Psoas muscle (tissue), 8 donors: ENCODE measurements around the gene MYO7A. TPM values are rescaled to one million over a fixed set of nuclear protein-coding genes. Genes with fewer than 3 reads are reported as not detected.
"Not testable (repeated sequence)": the region's sequence is repeated elsewhere in the genome, so short reads cannot be mapped to it uniquely, and the experiment has no call there.

Source experiments
- ATAC-seq, 4 donors: fragments of 200-7000 bp; cut with Tn5 transposase; one replicate each; pipeline ENCODE4 v1.9.1; 2020; ENCODE audit warnings: moderate library complexity in 3 of 4, mild to moderate bottlenecking in 2 of 4
- DNase-seq, 2 donors: peaks; one replicate each; pipeline ENCODE4 v3.0.0-alpha.2; 2020
- H3K27ac ChIP-seq: fragments of 200-600 bp; one replicate; pipeline ENCODE4 v1.8.0; 2022
- H3K27me3 ChIP-seq, 3 donors: fragments of 200-600 bp in 1 of 3; one replicate each; pipeline versions ENCODE4 v1.6.1 to v1.8.0; 2013 to 2022; ENCODE audit warnings: low read length in 2 of 3, mild to moderate bottlenecking in 2 of 3, moderate library complexity in 1 of 3; ENCODE audit not compliant: insufficient read depth in 3 of 3
- H3K36me3 ChIP-seq, 2 donors: fragments of 200-600 bp in 1 of 2; one replicate each; pipeline versions ENCODE4 v1.6.1 to v1.8.0; 2013 to 2022; ENCODE audit warnings: low read depth in 1 of 2, mild to moderate bottlenecking in 1 of 2, moderate library complexity in 1 of 2; ENCODE audit not compliant: insufficient read depth in 1 of 2
- H3K4me1 ChIP-seq: fragments of 200-600 bp; one replicate; pipeline ENCODE4 v1.8.0; 2022
- H3K4me3 ChIP-seq: fragments of 200-600 bp; one replicate; pipeline ENCODE4 v1.8.0; 2022; ENCODE audit warnings: mild to moderate bottlenecking
- H3K9me3 ChIP-seq: fragments of 200-600 bp; one replicate; pipeline ENCODE4 v1.8.0; 2022
- CTCF ChIP-seq: fragments of 200-600 bp; IDR thresholded peaks from one replicate; pipeline ENCODE4 v1.8.0; 2022; ENCODE audit warnings: antibody characterized with exemption
- WGBS, 3 donors: extraction: QIAGEN DNeasy Blood & Tissue Kit; methylation state at CpG; one replicate each; pipeline versions ENCODE4 v1.1.6 to v1.1.7; 2013; 5-methylcytosine and 5-hydroxymethylcytosine counted together
- intact Hi-C, 2 donors: fragments of 100-400 bp; cut with DNase I; formaldehyde crosslinking; loops; one replicate each; pipeline versions ENCODE4 v1.11.0 to v1.14.2; 2022
- polyA plus RNA-seq, 3 donors: library from polyadenylated mRNA; stranded (reverse); fragments of 200-250 nt; gene quantifications; one replicate each; pipeline ENCODE4 v1.2.3, GENCODE V29; 2013
- total RNA-seq, 4 donors: library from RNA; stranded (reverse); fragmentation: NEBNext Ultra II Directional in 2 of 4; extraction: Animal tissue kit (Norgen Biotek cat#: 25700) in 2 of 4; gene quantifications; one replicate each; pipeline versions ENCODE4 v1.2.1 to v1.2.4, GENCODE V29; 2021 to 2023
- donor health status: healthy with polysubstance abuse.
- donor health status: DM: no; HTN: no; CAD: no; lungs with moderate emphysema.
- donor health status: Bipolar disorder and iron deficiency.
- donor health status: healthy.
- donor health status: DM: yes; HTN: yes; CAD: no.
- donor health status: DM: no; HTN: no; CAD: no.
- donor health status: DM: no; HTN: no; CAD: no.
- donor health status: DM: yes; HTN: yes; CAD: no.

The MYO7A gene
- total and polyA plus RNA-seq, 7 donors: 0.62 to 3.0 (median 2.3) TPM

GRCh38 chr11:77095551-77096490 is 32.2 kb upstream of the MYO7A start:
- intact Hi-C loops: loop anchor here in 1 of 2 donors (10.0 kb wide), 1 partner anchor 371 kb away; no protein-coding TSS in a partner anchor
- DNase-seq (peak; percentile 8 to 34), ATAC-seq (no peak)
- Histone ChIP-seq H3K4me3 (no peak overlapping the region), H3K36me3 (no peaks in the 10 kb centered on the region), H3K27ac (no peak overlapping the region), H3K9me3 (no peaks in the 10 kb centered on the region), H3K4me1 (no peaks in the 10 kb centered on the region), H3K27me3 (no peaks in the 10 kb centered on the region)
- no peak for TF ChIP-seq CTCF
- 79 to 88% (median 81%) methylated on average over 20 to 21 of the region's 21 CpGs for WGBS, 3 donors

GRCh38 chr11:77096591-77097019 is 31.4 kb upstream of the MYO7A start:
- H3K4me1 ChIP-seq: no peaks in the 10 kb centered on the region
- H3K27me3 ChIP-seq: no peaks in the 10 kb centered on the region
- ATAC-seq: no peak
- no peak for TF ChIP-seq CTCF
- no peaks in the 10 kb centered on the region for H3K36me3 ChIP-seq
- no peaks in the 10 kb centered on the region for H3K9me3 ChIP-seq
- no peak overlapping the region for H3K4me3 ChIP-seq
- peak; percentile 5 to 32 for DNase-seq
- 92 to 93% (median 92%) methylated on average over 8 of the region's 8 CpGs for WGBS, 3 donors
- H3K27ac ChIP-seq: no peak overlapping the region
- intact Hi-C loops: loop anchor here in 1 of 2 donors (10.0 kb wide), 1 partner anchor 372 kb away; no protein-coding TSS in a partner anchor

DNA sequence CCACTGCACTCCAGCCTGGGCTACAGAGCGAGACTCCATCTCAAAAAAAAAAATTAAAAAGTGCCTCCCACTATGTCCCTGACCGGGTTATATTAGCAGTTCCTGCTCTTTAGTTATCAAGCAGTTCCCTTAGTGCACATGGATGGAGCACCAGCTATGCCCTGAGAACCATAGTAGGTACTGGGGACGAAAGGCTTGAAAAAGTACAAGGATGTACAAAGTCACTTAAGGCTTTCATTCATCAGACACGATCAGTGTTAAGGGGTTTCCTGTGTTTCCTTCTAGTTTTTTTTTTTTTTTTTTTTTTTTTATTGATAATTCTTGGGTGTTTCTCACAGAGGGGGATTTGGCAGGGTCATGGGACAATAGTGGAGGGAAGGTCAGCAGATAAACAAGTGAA is 30.9 kb upstream of the MYO7A start:
- H3K9me3 ChIP-seq, H3K36me3 ChIP-seq, H3K4me3 ChIP-seq, ATAC-seq, H3K4me1 ChIP-seq, DNase-seq, H3K27ac ChIP-seq, H3K27me3 ChIP-seq: not testable (repeated sequence)
- WGBS, 3 donors: 72 to 85% (median 80%) methylated on average over 4 of the region's 4 CpGs
- intact Hi-C loops: loop anchor here in 1 of 2 donors (10.0 kb wide), 1 partner anchor 372 kb away; no protein-coding TSS in a partner anchor

- H3K4me3 ChIP-seq: no peak overlapping the region
- intact Hi-C loops: no loop called here
- peak; percentile 1 to 40 for DNase-seq
- ATAC-seq: no peak
- H3K27ac ChIP-seq: no peak overlapping the region
- H3K4me1 ChIP-seq: no peaks in the 10 kb centered on the region
- TF ChIP-seq CTCF: no peak
- no peaks in the 10 kb centered on the region for H3K36me3 ChIP-seq
- WGBS, 3 donors: 91 to 95% (median 93%) methylated on average over 14 of the region's 14 CpGs
- H3K27me3 ChIP-seq: no peaks in the 10 kb centered on the region
- no peaks in the 10 kb centered on the region for H3K9me3 ChIP-seq
Measured at GRCh38 chr11:77100166-77101042, 27.6 kb upstream of the MYO7A start.
